Measurements from ENCODE around the gene OSBPL10.

GRCh38 chr3:31926543-31926942 is 54.5 kb downstream of the OSBPL10 start:
- TF ChIP-seq EP300 (IDR thresholded peaks at IDR 0.05) (no peak), POLR2AphosphoS5 (IDR thresholded peaks at IDR 0.05) (no peak)
